SK-N-SH (cell line): ENCODE data around the gene PLCG2. TPM values are rescaled to one million over a fixed set of nuclear protein-coding genes. Genes with fewer than 3 reads are reported as not detected.

Experiments
- CTCF ChIA-PET: fragments of 300-600, 350-600 bp; formaldehyde crosslinking; extraction: SDS; loops from one replicate; lab custom pipeline; 2021; lab: Yijun Ruan, JAX
- POLR2A ChIA-PET: fragments of 350-600 bp; sonication (Branson Sonifier 250); formaldehyde crosslinking; extraction: SDS; loops from one replicate; lab custom pipeline; 2020; ENCODE audit warnings: antibody characterized with exemption, inconsistent platforms; lab: Yijun Ruan, JAX
- DNase-seq: peaks from one replicate; pipeline ENCODE4 v3.0.0; 2012
- H2AFZ ChIP-seq: fragments of 200-600 bp; sonication (generic); 2 replicates; pipeline ENCODE4 v1.8.1; 2016; ENCODE audit warnings: antibody characterized with exemption, mild to moderate bottlenecking, low read depth
- H3F3A ChIP-seq: fragments of 200-600 bp; sonication (generic); replicated peaks from 2 replicates; pipeline ENCODE3; 2016; ENCODE audit warnings: antibody characterized with exemption, mild to moderate bottlenecking; ENCODE audit not compliant: insufficient read depth
- H3K27ac ChIP-seq, 2 experiments: fragments of 200-500 bp in 1 of 2; fragments of 200-600 bp in 1 of 2; sonication (Bioruptor generic) in 1 of 2; sonication (generic), shearing (Covaris generic) in 1 of 2; 2 replicates each; pipeline versions ENCODE4 v1.5.1 to v1.6.1; 2014 to 2016; ENCODE audit warnings: low read depth in 2 of 2, inconsistent platforms in 1 of 2, low read length in 1 of 2, mild to moderate bottlenecking in 1 of 2, mixed read lengths in 1 of 2
- H3K27me3 ChIP-seq: fragments of 200-600 bp; sonication (generic), shearing (Covaris generic); 2 replicates; pipeline ENCODE4 v1.6.1; 2016; ENCODE audit warnings: mixed run types; ENCODE audit not compliant: insufficient read depth
- H3K36me3 ChIP-seq, 2 experiments: fragments of 200-500 bp in 1 of 2; fragments of 200-600 bp in 1 of 2; sonication (Bioruptor generic) in 1 of 2; sonication (generic) in 1 of 2; replicated peaks in 1 of 2; 2 replicates each; pipeline versions ENCODE3 to v1.5.1; 2014 to 2016; ENCODE audit warnings: low read length in 1 of 2, mild to moderate bottlenecking in 1 of 2; ENCODE audit not compliant: insufficient read depth in 2 of 2, control insufficient read depth in 1 of 2
- H3K4me1 ChIP-seq, 2 experiments: fragments of 200-500 bp in 1 of 2; fragments of 200-600 bp in 1 of 2; sonication (Bioruptor generic) in 1 of 2; sonication (generic), shearing (Covaris generic) in 1 of 2; 2 replicates each; pipeline versions ENCODE4 v1.5.1 to v1.6.1; 2014 to 2016; ENCODE audit warnings: low read depth in 1 of 2, low read length in 1 of 2, mixed run types in 1 of 2; ENCODE audit not compliant: insufficient read depth in 2 of 2, control insufficient read depth in 1 of 2
- H3K4me2 ChIP-seq: fragments of 200-600 bp; sonication (generic), shearing (Covaris generic); 2 replicates; pipeline ENCODE4 v1.6.1; 2017; ENCODE audit warnings: mixed run types
- H3K4me3 ChIP-seq, 2 experiments: fragments of 200-500 bp in 1 of 2; fragments of 200-600 bp in 1 of 2; sonication (Bioruptor generic) in 1 of 2; sonication (generic), shearing (Covaris generic) in 1 of 2; 2 replicates each; pipeline versions ENCODE4 v1.5.1 to v1.8.1; 2014 to 2016; ENCODE audit warnings: low read depth in 2 of 2, inconsistent platforms in 1 of 2, low read length in 1 of 2, mild to moderate bottlenecking in 1 of 2, mixed read lengths in 1 of 2, moderate library complexity in 1 of 2
- H3K79me2 ChIP-seq: fragments of 200-600 bp; sonication (generic); 2 replicates; pipeline ENCODE4 v1.8.1; 2017; ENCODE audit warnings: mild to moderate bottlenecking; ENCODE audit not compliant: insufficient read depth
- H3K9ac ChIP-seq: fragments of 200-600 bp; sonication (generic); 2 replicates; pipeline ENCODE4 v1.6.1; 2017; ENCODE audit warnings: mixed run types
- H3K9me2 ChIP-seq: fragments of 200-600 bp; sonication (generic); 2 replicates; pipeline ENCODE4 v1.6.1; 2017; ENCODE audit warnings: mixed run types
- H3K9me3 ChIP-seq: fragments of 200-600 bp; sonication (generic); 2 replicates; pipeline ENCODE4 v1.6.1; 2017; ENCODE audit warnings: mixed run types, mild to moderate bottlenecking, moderate library complexity
- H4K20me1 ChIP-seq: fragments of 200-600 bp; sonication (generic); 2 replicates; pipeline ENCODE4 v1.6.1; 2017; ENCODE audit warnings: mild to moderate bottlenecking, mixed run types; ENCODE audit not compliant: insufficient read depth
- EP300 ChIP-seq, 2 experiments: IDR thresholded peaks; 2 replicates each; pipeline versions ENCODE4 v1.4.0 to v1.6.1; 2012; ENCODE audit warnings: borderline replicate concordance in 1 of 2, low read depth in 1 of 2, low read length in 1 of 2
- EZH2phosphoT487 ChIP-seq: fragments of 200-600 bp; sonication (generic); IDR thresholded peaks from 2 replicates; pipeline ENCODE4 v1.6.1; 2017; ENCODE audit warnings: low read depth, mixed run types, mild to moderate bottlenecking, antibody characterized with exemption, moderate library complexity, borderline replicate concordance
- FOSL2 ChIP-seq: IDR thresholded peaks from 2 replicates; pipeline ENCODE4 v1.4.0; 2012; ENCODE audit warnings: low read depth, mild to moderate bottlenecking, moderate library complexity, borderline replicate concordance
- GABPA ChIP-seq: IDR thresholded peaks from 2 replicates; pipeline ENCODE4 v1.4.0; 2012; ENCODE audit warnings: low read depth, mild to moderate bottlenecking
- MEF2A ChIP-seq: IDR thresholded peaks from 2 replicates; pipeline ENCODE4 v1.4.0; 2012; ENCODE audit warnings: low read depth, borderline replicate concordance
- MXI1 ChIP-seq: IDR thresholded peaks from 2 replicates; pipeline ENCODE4 v1.6.1; 2012; ENCODE audit warnings: mild to moderate bottlenecking, low read depth, low read length, improper control_type of control experiment
- NRF1 ChIP-seq: IDR thresholded peaks from 2 replicates; pipeline ENCODE4 v1.6.1; 2012; ENCODE audit warnings: low read depth, mild to moderate bottlenecking, low read length
- RFX5 ChIP-seq: IDR thresholded peaks from 2 replicates; pipeline ENCODE4 v1.6.1; 2012; ENCODE audit warnings: mild to moderate bottlenecking, improper control_type of control experiment, low read length
- SIN3A ChIP-seq: IDR thresholded peaks from 2 replicates; pipeline ENCODE4 v1.6.1; 2012; ENCODE audit warnings: low read depth, mild to moderate bottlenecking, low read length, moderate library complexity, borderline replicate concordance
- SMC3 ChIP-seq: IDR thresholded peaks from 2 replicates; pipeline ENCODE4 v1.6.1; 2012; ENCODE audit warnings: low read depth, low read length, improper control_type of control experiment
- TCF12 ChIP-seq: IDR thresholded peaks from 2 replicates; pipeline ENCODE4 v1.4.0; 2012
- WGBS: methylation state at CpG from one replicate; pipeline ENCODE4 v1.1.6; 2017; ENCODE audit warnings: low lambda C conversion rate; 5-methylcytosine and 5-hydroxymethylcytosine counted together
- polyA plus RNA-seq, 3 experiments: library from polyadenylated mRNA; depleted of rRNA; stranded (reverse); fragments of >200 nt; gene quantifications; 2 replicates each; pipeline ENCODE4 v1.2.3, GENCODE V29; 2012
- TF ChIP-seq, protein P1 (sequence below): IDR thresholded peaks from 2 replicates; pipeline ENCODE4 v1.6.1; 2012; ENCODE audit warnings: mild to moderate bottlenecking, low read depth, low read length, moderate library complexity
- TF ChIP-seq, protein P2 (sequence below): IDR thresholded peaks from 2 replicates; pipeline ENCODE4 v1.4.0; 2012; ENCODE audit warnings: low read depth, borderline replicate concordance

Gene PLCG2
- polyA plus RNA-seq, 1 of the 3 experiments (the other 2 are of a cell fraction), result 0.23 TPM

DNA sequence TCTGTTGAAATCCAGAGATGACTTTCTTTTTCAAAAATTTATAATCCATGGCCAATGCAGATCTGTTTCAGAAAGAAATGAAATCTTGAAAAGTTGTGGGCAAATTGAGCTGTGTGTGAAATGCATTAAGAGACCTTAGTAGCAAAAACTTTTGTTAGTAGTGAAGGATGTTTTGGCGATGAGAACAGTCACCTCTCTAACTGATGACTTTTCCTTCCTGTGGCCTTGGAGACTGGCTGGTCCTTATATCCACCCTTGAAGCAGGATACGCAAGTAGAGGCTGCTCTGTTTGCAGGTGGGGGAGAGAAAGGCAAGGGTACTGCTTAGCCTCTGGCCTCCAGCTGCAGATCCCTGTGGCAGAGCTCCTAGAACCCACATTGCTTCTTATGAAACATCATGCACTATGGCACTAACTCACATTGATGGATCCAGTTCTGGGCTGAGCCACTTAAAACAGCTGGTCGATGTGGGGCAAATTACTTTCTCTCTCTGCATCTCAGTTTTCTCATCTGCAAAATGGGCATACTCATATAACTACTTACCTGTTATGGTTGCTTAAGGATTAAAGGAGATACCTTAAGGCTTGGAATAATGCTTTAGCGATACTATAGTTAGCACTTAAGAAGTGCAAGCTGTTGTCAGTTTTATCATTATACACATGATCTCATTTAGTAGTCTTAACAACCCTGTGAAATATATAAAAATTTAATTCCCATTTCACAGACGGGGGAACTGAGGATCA, 142.9 kb downstream of the PLCG2 start:
- Histone ChIP-seq H3K4me3 (no peak overlapping the region), H2AFZ (no peak overlapping the region), H3K4me1 (no peaks in the 10 kb centered on the region), H3F3A (no peaks in the 10 kb centered on the region), H3K4me2 (no peak overlapping the region), H3K9me2 (no peaks in the 10 kb centered on the region), H3K9me3 (no peaks in the 10 kb centered on the region), H4K20me1 (no peaks in the 10 kb centered on the region), H3K27ac (no peak overlapping the region), H3K9ac (no peak overlapping the region), H3K79me2 (no peaks in the 10 kb centered on the region), H3K27me3 (peaks cover 20% of the 10 kb centered on the region; the same call in 1 of the 2 replicates), H3K36me3 (no peaks in the 10 kb centered on the region)
- no peak for DNase-seq
- CTCF ChIA-PET, result no interaction called here
- 56% methylated on average over 5 of the region's 5 CpGs for WGBS
- TF ChIP-seq GABPA, result no peak
- no peak for TF ChIP-seq MEF2A
- TF ChIP-seq SMC3, result no peak
- no peak for TF ChIP-seq TCF12
- TF ChIP-seq RFX5, result no peak
- TF ChIP-seq, protein P1, sequence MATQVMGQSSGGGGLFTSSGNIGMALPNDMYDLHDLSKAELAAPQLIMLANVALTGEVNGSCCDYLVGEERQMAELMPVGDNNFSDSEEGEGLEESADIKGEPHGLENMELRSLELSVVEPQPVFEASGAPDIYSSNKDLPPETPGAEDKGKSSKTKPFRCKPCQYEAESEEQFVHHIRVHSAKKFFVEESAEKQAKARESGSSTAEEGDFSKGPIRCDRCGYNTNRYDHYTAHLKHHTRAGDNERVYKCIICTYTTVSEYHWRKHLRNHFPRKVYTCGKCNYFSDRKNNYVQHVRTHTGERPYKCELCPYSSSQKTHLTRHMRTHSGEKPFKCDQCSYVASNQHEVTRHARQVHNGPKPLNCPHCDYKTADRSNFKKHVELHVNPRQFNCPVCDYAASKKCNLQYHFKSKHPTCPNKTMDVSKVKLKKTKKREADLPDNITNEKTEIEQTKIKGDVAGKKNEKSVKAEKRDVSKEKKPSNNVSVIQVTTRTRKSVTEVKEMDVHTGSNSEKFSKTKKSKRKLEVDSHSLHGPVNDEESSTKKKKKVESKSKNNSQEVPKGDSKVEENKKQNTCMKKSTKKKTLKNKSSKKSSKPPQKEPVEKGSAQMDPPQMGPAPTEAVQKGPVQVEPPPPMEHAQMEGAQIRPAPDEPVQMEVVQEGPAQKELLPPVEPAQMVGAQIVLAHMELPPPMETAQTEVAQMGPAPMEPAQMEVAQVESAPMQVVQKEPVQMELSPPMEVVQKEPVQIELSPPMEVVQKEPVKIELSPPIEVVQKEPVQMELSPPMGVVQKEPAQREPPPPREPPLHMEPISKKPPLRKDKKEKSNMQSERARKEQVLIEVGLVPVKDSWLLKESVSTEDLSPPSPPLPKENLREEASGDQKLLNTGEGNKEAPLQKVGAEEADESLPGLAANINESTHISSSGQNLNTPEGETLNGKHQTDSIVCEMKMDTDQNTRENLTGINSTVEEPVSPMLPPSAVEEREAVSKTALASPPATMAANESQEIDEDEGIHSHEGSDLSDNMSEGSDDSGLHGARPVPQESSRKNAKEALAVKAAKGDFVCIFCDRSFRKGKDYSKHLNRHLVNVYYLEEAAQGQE, result no peak
- no peak for TF ChIP-seq EZH2phosphoT487
- no peak for TF ChIP-seq NRF1
- TF ChIP-seq, protein P2, sequence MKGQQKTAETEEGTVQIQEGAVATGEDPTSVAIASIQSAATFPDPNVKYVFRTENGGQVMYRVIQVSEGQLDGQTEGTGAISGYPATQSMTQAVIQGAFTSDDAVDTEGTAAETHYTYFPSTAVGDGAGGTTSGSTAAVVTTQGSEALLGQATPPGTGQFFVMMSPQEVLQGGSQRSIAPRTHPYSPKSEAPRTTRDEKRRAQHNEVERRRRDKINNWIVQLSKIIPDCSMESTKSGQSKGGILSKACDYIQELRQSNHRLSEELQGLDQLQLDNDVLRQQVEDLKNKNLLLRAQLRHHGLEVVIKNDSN, result no peak
- TF ChIP-seq MXI1, result no peak
- no peak for TF ChIP-seq EP300 (IDR thresholded peaks at IDR 0.05; ENCODE audit: borderline replicate concordance in 1 of 2, low read depth in 1 of 2, low read length in 1 of 2)
- POLR2A ChIA-PET, result no interaction called here

DNA sequence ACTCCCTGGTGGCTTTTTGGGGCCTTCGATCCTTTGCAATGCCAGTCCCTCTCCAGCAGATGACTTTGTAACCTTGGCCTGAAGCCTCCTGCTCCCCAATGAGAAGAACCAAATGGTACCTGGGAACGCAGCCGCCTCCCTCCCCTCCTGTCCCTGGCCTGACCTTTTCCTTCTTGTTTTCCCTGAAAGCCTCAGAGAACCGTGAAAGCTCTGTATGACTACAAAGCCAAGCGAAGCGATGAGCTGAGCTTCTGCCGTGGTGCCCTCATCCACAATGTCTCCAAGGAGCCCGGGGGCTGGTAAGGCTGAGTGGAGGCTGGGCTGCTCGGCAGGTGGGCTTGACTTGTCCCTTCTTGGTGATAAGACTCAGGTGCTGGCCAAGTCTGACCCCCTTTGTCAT, 144.2 kb downstream of the PLCG2 start:
- H4K20me1 ChIP-seq, result no peaks in the 10 kb centered on the region
- H3K4me1 ChIP-seq, result no peaks in the 10 kb centered on the region
- H3K4me3 ChIP-seq, result no peak overlapping the region
- DNase-seq, result no peak
- no peaks in the 10 kb centered on the region for H3F3A ChIP-seq
- WGBS, result 42% methylated on average over 9 of the region's 9 CpGs
- TF ChIP-seq SIN3A (no peak), FOSL2 (no peak)
- TF ChIP-seq, all 33 proteins: peak for 0
- Histone ChIP-seq H3K27ac (no peak overlapping the region), H3K36me3 (no peaks in the 10 kb centered on the region), H2AFZ (no peak overlapping the region), H3K27me3 (peaks cover 20% of the 10 kb centered on the region; the same call in 1 of the 2 replicates), H3K79me2 (no peaks in the 10 kb centered on the region), H3K9me2 (no peaks in the 10 kb centered on the region), H3K9ac (no peak overlapping the region), H3K4me2 (no peak overlapping the region), H3K9me3 (no peaks in the 10 kb centered on the region)
- ChIA-PET CTCF (no interaction called here), POLR2A (no interaction called here)
